Measurements from ENCODE around the gene TAF3.

GRCh38 chr10:8048281-8049008 lies 230.1 kb downstream of the TAF3 start:
- TF ChIP-seq CTCF (IDR thresholded peaks at IDR 0.05): no peak
- no peak for TF ChIP-seq EZH2 (IDR thresholded peaks at IDR 0.05; ENCODE audit: borderline replicate concordance, insufficient read depth, low read depth, low read length, poor library complexity, severe bottlenecking)
